Progenitor cell of endocrine pancreas (in vitro differentiated cells): Measurements from ENCODE around the gene NAB1. TPM values are rescaled to one million over a fixed set of nuclear protein-coding genes. Genes with fewer than 3 reads are reported as not detected.

Experiments
- DNase-seq: peaks from one replicate; pipeline ENCODE4 v3.0.0; 2021; ENCODE audit warnings: low spot score; ENCODE audit not compliant: unreplicated experiment
- H3K27ac Mint-ChIP-seq: 2 replicates; pipeline ENCODE4 v1.8.0; 2021; ENCODE audit warnings: mild to moderate bottlenecking, moderate library complexity, mixed read lengths
- H3K27me3 Mint-ChIP-seq: 2 replicates; pipeline ENCODE4 v1.8.0; 2021; ENCODE audit warnings: mixed read lengths
- H3K36me3 Mint-ChIP-seq: 2 replicates; pipeline ENCODE4 v1.8.0; 2022; ENCODE audit warnings: mixed read lengths; ENCODE audit not compliant: insufficient read depth
- H3K4me1 Mint-ChIP-seq: 2 replicates; pipeline ENCODE4 v1.8.0; 2021; ENCODE audit warnings: low read depth, mixed read lengths
- H3K4me3 Mint-ChIP-seq: 2 replicates; pipeline ENCODE4 v1.8.0; 2021; ENCODE audit warnings: low read depth, mild to moderate bottlenecking, moderate library complexity, mixed read lengths
- H3K9me3 Mint-ChIP-seq: 2 replicates; pipeline ENCODE4 v1.8.0; 2021; ENCODE audit warnings: low read depth, mixed read lengths
- total RNA-seq: library from RNA; stranded (reverse); gene quantifications from 2 replicates; pipeline ENCODE4 v1.2.1, GENCODE V29; 2021
- TF ChIP-seq, protein P1 (sequence below): fragments of 200-600 bp; sonication (generic); IDR thresholded peaks from one replicate; pipeline ENCODE4 v1.5.0; 2021; ENCODE audit warnings: antibody characterized with exemption, mild to moderate bottlenecking; ENCODE audit not compliant: unreplicated experiment

NAB1 gene
- total RNA-seq, 1 donor from 2014 or later: 64.1 TPM

- no peaks in the 10 kb centered on the region for H3K9me3 Mint-ChIP-seq
- H3K4me3 Mint-ChIP-seq: no peak overlapping the region
- no peak overlapping the region for H3K27ac Mint-ChIP-seq
- DNase-seq: no peak
- H3K4me1 Mint-ChIP-seq: peaks cover 13% of the 10 kb centered on the region
- H3K36me3 Mint-ChIP-seq: peaks cover 8% of the 10 kb centered on the region
- H3K27me3 Mint-ChIP-seq: no peaks in the 10 kb centered on the region
- TF ChIP-seq, protein P1, sequence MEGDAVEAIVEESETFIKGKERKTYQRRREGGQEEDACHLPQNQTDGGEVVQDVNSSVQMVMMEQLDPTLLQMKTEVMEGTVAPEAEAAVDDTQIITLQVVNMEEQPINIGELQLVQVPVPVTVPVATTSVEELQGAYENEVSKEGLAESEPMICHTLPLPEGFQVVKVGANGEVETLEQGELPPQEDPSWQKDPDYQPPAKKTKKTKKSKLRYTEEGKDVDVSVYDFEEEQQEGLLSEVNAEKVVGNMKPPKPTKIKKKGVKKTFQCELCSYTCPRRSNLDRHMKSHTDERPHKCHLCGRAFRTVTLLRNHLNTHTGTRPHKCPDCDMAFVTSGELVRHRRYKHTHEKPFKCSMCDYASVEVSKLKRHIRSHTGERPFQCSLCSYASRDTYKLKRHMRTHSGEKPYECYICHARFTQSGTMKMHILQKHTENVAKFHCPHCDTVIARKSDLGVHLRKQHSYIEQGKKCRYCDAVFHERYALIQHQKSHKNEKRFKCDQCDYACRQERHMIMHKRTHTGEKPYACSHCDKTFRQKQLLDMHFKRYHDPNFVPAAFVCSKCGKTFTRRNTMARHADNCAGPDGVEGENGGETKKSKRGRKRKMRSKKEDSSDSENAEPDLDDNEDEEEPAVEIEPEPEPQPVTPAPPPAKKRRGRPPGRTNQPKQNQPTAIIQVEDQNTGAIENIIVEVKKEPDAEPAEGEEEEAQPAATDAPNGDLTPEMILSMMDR: no peak
These were observed 33.3 kb downstream of the NAB1 start for GRCh38 chr2:190682168-190682567.

GRCh38 chr2:190683802-190684201, 34.9 kb downstream of the NAB1 start:
- TF ChIP-seq, protein P1: no peak
- peaks cover 9% of the 10 kb centered on the region for H3K4me1 Mint-ChIP-seq
- no peaks in the 10 kb centered on the region for H3K9me3 Mint-ChIP-seq
- H3K4me3 Mint-ChIP-seq: no peak overlapping the region
- peaks cover 8% of the 10 kb centered on the region for H3K36me3 Mint-ChIP-seq
- H3K27ac Mint-ChIP-seq: no peak overlapping the region
- no peak for DNase-seq
- H3K27me3 Mint-ChIP-seq: no peaks in the 10 kb centered on the region

GRCh38 chr2:190684931-190685330, 36.0 kb downstream of the NAB1 start:
- TF ChIP-seq, protein P1: no peak
- H3K4me1 Mint-ChIP-seq: peaks cover 5% of the 10 kb centered on the region
- no peak for DNase-seq
- no peaks in the 10 kb centered on the region for H3K9me3 Mint-ChIP-seq
- no peak overlapping the region for H3K4me3 Mint-ChIP-seq
- no peak overlapping the region for H3K27ac Mint-ChIP-seq
- H3K27me3 Mint-ChIP-seq: no peaks in the 10 kb centered on the region
- H3K36me3 Mint-ChIP-seq: peaks cover 9% of the 10 kb centered on the region

GRCh38 chr2:190685333-190685732, 36.5 kb downstream of the NAB1 start:
- H3K36me3 Mint-ChIP-seq: peaks cover 9% of the 10 kb centered on the region
- DNase-seq: no peak
- TF ChIP-seq, protein P1: no peak
- no peaks in the 10 kb centered on the region for H3K9me3 Mint-ChIP-seq
- no peaks in the 10 kb centered on the region for H3K27me3 Mint-ChIP-seq
- no peak overlapping the region for H3K4me3 Mint-ChIP-seq
- H3K27ac Mint-ChIP-seq: no peak overlapping the region
- peaks cover under 1% of the 10 kb centered on the region for H3K4me1 Mint-ChIP-seq

DNA sequence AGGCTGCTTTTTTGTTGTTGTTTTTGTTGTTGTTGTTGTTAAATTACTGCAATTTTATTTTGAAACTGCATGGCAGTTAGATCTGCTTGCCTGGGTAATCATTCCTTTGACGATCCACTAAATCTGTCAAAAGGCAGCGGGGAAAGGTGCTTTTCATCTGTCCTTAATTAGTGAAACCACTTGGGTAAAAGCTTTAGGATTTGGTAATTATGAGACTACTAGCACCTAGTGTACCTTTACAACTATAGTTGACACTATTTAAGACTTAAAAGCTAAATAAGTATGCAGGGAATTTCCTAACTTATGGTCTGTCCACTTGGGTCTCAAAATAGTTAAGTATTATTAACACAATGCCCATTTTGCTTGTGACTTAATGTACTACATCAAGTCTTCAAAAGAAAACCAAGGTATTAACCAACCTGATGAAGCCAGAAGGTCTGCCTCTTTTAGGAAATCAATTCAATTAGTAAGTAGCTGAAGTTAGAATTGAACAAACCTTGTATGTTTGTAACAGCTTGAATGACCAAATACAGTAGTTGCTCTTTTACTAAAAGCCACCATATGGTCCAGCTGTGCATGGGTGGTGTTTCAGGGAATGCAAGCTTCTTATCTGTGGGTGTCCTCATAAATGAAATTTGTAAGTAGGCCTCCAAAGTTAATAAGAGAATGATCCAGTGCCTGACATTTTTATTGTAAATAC, 44.8 kb downstream of the NAB1 start:
- H3K27ac Mint-ChIP-seq: no peak overlapping the region
- no peak for DNase-seq
- H3K4me1 Mint-ChIP-seq: peaks cover 3% of the 10 kb centered on the region

More for the DNA sequence above, 44.8 kb downstream of the NAB1 start:
- H3K4me3 Mint-ChIP-seq: no peak overlapping the region
- TF ChIP-seq, protein P1: no peak
- peaks cover 10% of the 10 kb centered on the region for H3K36me3 Mint-ChIP-seq
- no peaks in the 10 kb centered on the region for H3K9me3 Mint-ChIP-seq
- H3K27me3 Mint-ChIP-seq: no peaks in the 10 kb centered on the region
